ENCODE measurements around the gene HNRNPAB.

DNA sequence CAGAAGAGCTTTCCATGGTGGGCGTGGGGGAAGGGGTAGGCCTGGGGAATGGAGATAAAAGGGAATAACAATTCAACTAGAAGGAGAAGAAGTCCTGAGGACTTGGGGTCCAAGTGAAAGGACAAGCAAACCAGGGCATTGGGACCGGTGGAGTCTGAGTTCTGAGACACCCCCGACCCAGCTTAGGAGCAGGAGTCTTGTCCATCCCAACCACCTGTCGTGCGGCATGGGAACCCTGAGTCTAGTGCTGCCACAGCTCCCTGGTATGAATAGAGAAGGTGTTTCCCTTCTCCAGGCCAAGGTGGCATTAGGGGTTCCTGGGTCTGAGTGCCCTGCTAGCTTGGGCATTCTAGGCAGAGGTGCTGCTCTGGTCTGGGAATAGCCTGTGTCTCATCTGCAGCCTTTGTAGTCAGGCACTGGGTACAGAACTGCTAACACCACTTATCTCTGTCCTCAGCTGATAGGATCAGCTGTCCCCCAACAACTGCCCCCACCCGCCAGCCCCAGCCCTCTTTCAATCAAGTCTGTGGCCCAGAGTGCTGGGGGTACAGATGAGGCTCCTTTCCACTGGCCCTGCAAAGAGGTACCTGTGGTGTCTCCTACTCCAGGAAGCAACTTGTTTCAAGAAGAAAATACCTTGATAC is 9.9 kb downstream of the HNRNPAB start:
- TF ChIP-seq, protein P1, sequence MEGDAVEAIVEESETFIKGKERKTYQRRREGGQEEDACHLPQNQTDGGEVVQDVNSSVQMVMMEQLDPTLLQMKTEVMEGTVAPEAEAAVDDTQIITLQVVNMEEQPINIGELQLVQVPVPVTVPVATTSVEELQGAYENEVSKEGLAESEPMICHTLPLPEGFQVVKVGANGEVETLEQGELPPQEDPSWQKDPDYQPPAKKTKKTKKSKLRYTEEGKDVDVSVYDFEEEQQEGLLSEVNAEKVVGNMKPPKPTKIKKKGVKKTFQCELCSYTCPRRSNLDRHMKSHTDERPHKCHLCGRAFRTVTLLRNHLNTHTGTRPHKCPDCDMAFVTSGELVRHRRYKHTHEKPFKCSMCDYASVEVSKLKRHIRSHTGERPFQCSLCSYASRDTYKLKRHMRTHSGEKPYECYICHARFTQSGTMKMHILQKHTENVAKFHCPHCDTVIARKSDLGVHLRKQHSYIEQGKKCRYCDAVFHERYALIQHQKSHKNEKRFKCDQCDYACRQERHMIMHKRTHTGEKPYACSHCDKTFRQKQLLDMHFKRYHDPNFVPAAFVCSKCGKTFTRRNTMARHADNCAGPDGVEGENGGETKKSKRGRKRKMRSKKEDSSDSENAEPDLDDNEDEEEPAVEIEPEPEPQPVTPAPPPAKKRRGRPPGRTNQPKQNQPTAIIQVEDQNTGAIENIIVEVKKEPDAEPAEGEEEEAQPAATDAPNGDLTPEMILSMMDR (IDR thresholded peaks at IDR 0.05): no peak
- TF ChIP-seq POLR2A (IDR thresholded peaks at IDR 0.05; ENCODE audit: low read depth) (no peak), EP300 (IDR thresholded peaks at IDR 0.05) (no peak), POLR2AphosphoS5 (IDR thresholded peaks at IDR 0.05) (no peak)
